Stimulated activated CD4-positive, alpha-beta T cell treated with anti-CD3 and anti-CD28 coated beads, Interleukin-12 subunit alpha, Interleukin-12 subunit beta, amount 100 ng/mL, for 4 hours (primary cell): ENCODE data around the gene HLF.

Source experiments
- DNase-seq: peaks from one replicate; pipeline ENCODE4 v3.0.0-alpha.2; 2020

HLF gene

DNA sequence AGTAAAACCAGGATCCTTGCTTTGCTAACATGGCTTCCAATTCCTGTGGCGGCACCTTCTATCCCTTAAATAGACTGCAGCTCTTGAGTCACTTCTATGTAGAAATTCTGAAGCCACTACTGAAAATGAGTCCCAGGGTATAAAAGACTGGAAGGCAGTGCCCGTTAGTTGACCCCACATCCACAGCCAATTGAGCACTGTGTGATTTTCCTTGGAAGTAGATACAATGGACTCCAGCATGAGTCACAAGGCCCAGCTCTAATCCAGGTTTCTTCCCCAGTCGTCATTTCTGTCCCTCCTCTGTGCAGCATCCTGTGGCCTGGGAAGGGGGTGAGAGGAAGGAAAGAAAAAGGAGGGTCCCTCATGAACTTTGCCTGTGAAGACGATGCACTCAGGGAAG lies 69.5 kb downstream of the HLF start:
- no peak for DNase-seq

DNA sequence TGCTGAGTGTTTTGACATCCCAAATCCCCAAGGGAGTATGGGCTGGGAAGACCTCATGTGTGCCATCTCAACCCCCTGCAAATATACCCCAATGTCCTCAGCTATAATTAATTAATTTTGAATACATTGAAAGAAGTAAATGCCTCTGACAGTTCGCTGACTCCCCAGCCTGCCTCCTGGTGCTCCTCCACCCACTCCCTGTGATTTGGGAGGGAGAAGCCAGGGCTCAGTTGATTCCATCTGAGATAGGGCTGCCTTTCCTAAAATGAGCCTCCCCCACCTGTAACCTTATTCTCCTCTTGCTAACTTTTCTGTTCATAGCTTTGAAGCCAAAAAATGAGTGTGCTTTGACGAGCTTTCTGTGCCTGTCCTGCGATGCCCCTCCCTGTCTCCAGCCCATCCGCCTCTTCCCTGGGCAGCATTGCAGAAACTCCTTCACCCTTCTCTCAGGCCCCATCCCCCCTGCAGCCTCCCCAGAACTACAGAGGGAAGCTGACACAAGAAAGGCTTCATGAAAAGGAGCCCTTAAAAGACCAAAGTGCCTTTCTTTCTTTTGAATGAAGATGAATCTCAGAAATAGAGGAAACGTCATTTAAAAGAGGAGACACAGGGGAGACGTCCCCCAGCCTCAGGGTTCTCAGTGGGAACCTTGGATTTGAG lies 70.3 kb downstream of the HLF start:
- DNase-seq = no peak

DNA sequence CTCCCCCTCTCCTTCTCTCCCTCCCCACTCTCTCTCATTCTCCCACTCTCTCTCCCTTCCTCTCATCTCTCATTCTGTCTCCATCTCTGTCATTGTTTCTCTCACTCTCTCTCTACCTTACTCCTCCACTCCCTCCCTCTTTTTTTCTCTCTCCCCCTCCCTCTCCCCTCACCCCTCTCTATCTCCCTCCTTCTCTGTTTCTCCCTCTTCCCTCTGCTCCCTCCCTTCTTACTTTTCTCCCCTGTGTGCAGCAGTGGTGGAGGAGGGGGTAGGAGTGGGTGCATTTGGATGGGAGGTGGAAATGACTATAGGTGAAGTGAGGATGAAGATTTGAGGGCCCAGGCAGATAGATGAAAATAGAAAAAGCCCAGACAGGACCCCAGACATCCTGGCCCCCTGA lies 70.9 kb downstream of the HLF start:
- no peak for DNase-seq

DNA sequence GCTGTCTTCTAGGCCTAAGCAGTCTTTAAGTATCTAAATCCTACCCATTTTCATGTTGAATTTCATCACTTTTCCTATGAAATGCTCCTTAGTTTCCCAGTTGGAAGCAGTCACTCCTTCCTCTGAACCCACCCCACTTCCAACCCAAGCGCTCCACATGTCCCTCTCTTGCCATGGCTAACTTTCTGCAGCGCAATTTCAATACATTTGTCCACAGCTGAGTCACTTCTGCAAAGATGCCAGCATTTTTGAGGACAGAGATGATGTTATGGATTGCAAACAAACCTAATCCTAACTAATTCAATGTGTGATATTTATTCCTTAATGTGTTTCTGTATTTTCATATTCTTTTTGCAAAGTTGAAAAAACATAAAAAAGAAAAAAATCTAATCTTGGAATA lies 71.7 kb downstream of the HLF start:
- DNase-seq = no peak

DNA sequence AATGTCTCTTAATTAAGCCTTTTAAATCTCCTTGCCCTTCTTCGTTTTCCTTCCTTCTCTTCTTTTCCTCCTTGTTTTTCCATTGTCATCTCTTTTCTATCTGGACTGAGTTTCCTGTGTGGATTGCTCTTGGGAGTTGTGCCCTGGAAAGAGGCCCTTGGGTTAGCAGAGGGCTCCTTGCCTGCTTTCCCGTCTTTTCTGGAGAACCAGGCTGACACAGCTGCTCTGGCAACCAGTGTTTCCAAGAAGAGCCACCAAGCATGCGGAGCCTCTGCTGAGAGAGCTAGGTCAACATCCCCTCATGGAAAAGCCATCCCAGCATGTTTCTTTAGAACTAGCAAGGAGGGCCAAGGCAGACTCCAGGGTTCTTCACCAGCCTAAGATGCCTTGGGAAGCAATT lies 75.4 kb downstream of the HLF start:
- DNase-seq = no peak

DNA sequence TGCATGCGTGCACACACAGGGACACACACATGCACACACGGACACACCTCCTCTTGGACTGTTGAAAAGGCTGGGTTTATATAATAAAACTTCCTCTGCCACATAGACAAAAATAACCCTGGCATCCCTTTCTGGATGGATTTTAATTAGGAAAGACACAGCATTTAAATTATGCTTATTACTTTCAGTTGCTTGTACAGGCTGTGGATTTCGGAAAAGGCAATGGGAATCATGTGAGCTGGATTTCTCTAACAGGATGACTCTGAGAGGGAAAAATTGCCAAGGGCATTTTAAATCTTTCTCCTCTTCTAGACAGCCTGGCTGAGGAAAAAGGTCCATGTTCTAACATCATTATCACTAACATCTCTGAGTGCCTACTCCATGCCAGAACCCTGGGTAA lies 75.9 kb downstream of the HLF start:
- no peak for DNase-seq

DNA sequence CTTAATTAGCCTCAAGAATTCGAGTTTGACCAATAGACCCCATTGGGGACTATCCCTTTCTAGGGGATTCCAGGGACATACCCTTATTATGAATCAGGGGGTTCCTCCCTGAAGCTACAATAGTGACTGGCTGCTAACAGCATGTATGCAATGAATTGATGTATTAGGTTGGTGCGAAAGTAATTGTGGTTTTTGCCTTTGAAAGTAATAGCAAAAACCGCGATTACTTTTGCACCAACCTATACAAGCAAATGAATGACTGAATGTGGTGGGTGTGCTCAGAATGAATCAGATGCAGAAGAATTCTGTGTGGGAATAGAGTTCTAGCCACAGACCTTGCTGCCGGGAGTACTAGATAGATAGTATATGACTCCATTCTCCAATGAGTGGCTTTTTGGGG lies 76.7 kb downstream of the HLF start:
- DNase-seq = no peak

DNA sequence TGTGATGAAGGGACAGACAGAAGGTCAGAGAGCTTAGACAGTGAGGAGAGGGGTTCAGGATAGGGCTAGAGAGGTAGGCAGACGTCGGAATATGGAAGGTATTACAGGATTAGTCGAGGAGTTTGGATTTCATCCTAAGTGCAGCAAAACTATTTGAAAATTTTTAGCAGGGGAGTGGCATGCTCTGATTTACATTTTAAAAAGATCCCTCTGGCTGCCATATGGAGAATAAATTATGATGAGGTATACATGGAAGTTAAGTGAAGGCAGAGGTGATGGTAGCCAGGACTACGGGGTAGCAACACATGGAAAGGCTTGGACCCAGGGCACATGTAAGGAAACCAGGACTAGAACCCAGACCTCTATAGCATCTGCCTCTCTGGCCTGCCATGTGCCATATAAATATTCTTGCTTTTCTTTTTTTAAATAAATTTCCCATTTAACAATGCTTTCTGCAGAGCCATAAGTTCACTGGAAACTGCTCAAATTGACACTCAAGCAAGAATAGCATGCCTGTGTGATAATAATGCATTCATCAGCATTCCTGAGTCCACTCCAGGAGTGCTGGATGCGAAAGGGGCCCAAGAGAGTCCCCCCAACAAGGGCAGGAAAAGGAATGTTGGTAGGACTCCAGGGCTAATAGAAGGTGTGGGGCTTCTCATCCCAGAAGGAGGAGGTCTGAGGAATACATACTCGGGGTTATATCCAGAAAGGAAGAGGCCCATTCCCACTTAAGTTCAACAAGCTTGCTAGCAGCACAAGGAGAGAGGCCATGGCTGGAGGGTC lies 78.2 kb downstream of the HLF start:
- no peak for DNase-seq

DNA sequence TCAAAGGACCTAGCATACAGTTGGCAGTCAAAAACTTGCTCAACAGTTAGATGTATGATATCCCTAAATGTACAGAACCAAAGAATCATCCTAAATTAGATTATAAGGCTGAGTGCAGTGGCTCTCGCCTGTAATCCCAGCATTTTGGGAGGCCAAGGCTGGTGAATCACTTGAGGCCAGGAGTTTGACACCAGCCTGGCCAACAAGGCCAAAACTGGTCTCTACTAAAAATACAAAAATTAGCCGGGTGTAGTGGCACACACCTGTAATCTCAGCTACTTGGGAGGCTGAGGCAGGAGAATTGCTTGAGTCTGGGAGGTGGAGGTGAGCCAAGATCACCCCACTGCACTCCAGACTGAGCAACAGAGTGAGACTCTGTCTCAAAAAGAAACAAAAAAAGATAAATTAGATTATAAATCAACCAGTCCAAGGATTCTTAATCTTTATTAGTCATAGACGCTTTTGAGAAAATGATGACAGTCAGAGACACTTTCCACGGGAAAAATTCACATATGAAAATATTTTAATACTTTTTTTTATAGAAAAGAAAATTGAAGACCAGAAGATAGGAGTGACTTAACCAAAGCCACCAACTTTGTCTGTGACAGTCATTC lies 79.2 kb downstream of the HLF start:
- no peak for DNase-seq

DNA sequence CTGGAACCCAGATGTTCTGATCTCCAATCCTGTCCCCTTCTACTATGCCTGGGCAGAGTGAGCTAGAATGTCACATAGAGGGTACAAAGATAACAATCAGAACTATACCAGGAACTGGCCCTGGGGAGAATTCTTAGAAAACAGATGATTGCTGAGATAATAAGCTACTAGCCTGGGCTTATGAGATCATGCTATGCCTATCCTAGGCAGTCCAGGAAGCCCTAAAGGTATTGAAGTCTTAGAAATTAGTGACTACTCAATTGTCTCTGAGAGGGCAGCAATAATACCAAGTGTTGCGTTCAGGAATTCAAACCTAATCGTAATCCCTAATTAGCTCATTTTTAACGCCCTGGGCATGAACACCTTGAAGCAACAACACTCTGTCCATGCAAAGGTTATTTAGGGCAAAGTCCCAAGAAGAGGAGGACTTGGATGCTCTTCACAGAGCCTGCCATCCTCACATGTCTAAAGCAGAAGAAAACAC lies 79.8 kb downstream of the HLF start:
- no peak for DNase-seq

DNA sequence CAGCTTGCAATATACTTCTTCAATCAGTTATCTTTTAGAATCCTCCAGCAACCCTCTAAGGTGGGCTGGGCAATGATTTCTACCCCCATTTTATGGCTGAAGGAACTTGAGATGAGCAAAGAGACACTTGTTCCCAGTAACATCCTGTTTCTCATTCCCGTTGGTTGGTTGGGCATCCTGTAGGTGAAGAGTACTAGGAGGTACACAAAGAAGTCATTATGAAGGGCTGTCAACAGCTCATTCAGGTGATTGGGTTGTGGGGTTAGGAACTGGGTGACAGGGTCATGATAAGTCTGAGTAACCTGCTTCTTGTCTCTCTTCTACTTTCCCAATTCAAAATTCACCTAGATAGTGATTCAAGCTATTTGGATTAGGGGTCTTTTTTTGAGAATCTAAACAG lies 80.4 kb downstream of the HLF start:
- DNase-seq = no peak

DNA sequence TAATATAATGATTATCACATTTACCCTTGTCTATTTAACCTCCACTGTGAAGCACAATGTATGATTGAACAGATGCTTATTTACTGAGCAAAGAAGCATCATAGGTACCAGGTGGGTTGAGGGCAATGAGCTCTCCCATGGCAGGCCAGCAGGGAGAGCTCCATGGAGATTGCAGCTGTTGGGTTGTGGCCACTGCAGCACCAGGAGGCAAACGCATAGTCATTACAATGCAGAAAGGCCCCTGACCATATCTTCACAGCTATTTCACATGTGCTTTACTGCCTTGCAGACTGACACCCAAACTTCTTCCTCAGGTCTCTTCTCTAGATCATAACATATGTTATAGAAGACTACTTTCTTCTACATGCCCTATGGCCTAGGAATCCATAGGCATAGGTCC lies 81.9 kb downstream of the HLF start:
- DNase-seq = no peak

DNA sequence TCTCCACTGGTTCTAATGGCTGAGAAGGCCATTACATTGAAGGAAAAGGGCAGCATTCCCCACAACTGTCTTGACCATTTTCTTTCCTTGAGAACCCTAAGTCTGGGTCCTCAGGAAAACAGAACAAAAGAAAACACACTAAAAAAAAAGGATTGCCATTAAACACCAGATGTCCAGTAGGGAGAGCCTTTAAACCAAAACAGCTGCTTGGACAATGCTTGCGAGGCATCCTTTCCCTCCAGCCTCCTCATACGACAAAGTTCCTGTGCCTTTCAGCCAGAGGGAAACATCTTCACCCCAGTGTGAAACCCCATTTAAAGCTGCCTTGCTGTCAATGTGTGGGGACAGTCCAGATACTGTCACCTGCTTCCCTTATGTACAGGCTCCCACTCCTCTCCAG lies 82.6 kb downstream of the HLF start:
- DNase-seq = no peak

DNA sequence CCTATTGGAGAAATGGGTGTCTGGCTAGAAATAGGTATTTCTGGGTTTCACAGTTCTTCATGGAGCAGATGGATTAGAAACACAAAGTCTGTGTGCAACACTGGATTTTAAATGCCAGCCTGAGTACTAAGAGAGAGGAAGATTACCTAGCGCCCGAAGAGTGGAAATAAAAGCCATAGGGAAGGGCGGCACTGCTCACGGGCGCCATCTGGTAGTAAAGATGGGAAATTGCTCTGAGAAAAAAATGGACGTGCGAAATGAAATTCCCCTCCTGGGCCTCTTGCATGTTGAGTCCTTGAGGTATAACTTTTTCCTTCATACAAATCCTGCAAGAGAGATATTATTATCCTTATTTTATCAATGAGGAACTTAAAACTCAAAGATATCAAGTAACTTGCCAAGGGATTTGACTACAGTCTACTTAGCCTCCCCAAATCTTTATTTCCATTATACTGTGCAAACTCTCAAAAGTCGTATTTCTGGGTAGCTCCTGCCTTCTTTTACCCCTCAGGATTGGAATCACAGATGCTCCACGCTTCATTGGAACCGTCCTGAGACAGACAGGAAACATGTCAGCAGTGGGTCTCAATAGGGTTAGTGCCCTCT lies 84.1 kb downstream of the HLF start:
- DNase-seq = peak; percentile 17

DNA sequence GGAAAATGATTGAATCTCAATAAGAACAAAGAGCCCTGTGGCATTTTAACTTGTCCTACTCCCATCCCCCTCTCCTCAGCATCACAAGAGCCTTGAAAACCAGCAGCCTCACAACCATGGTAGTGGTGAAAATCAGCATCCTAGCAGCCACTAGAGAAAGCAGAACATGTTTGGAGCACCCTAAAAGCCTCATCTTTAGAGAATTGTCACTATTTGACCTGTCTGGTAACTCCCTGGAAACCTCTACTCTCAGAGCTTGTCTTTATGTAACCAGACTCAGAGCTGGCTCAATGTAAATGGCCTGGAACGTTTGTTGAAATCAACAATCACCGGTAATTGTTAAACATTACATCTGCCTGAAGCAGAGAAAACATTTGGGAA lies 86.1 kb downstream of the HLF start:
- no peak for DNase-seq

DNA sequence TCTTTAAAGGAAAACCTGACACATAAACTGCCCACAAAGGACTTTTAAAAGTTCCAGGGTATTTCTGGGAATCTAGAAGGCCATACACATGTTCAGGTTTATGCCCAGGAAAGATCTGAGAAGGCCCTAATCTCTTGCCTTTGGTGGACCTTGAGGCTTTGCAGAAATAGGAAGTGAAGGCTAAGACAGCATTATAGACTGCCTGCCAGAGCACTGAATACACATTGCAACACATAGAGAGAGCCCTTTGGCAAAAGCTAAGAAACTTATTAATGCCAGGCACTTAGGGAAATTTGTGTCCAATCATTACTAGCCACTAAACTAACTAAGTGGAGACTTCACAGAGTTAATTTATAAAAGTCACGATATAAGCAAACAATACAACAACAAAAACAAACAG lies 86.5 kb downstream of the HLF start:
- DNase-seq = no peak

DNA sequence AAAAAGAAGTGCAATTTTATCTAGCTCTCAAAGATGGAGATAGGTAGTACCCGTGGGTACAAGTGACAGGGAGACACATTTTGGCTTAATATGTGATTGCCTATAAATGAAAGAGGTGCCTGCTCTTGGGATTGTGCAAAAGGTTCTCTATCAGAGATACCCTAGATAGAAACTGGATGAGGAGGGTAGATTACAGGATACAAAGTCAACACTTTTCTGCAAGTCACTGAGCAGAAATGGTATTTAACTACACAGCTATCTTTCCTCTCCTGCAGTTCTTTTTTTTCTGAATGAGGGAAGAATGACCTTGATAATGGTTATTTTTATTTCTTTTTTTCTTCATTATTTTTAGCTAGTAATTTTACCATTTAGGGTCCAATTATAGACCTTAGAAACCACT lies 89.2 kb downstream of the HLF start:
- DNase-seq = no peak

DNA sequence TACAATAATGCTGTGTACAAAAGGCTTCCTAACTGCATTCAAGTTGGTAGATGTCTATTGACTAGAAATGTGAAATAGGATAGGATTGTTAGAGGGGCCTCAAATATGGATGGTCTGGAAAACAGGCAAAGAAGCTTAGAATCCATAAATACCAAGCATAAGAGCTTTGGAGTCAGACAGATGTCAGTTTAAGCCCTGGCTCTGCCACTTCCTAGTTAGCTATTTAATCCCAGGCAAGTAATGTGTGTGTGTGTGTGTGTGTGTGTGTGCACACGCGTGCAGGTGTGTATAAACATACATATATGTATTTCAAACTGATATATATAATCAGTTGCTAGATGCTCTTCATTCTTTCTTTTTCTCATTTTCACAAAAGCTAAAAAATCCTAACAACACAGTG lies 90.2 kb downstream of the HLF start:
- DNase-seq = no peak

DNA sequence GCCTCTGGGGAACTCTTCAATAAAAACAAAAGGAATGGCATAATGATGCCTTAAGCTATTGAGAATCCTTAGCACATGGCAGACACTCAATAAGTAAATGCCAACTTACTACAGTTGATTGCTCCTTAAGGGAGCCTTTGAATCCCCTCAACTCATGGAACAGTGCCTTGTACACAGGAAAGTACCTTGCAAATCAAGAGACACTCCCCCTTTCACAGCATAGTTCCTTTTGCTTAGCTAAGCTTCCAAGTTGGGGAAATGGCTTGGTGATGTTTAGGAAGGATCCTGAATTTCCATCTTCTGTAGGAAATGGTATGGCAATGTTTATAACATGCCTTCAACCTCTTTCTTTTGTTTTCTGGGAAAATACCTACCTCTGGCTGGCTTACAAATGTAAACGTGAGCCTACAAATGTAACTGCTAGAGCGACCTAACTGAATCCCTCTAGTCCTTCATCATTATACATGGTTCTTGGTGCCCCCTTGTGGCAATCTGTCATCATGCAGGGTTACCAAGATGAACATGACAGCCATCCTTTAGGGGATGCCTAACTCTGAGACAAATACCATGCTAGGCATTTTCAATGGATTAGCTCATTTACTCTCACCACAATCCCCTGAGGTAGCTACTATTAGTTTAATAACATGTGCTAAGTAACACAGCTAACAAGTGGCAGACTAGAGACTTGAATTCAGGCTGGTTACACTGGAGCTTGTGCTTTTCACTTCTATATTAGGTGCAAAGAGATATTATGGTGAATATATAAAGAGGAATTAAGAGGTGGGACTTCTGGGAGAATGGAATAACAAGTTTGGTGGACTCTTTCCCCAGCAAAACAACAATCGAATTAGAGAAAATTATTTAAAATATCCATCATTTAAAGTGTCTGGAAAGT lies 91.9 kb downstream of the HLF start:
- peak; percentile 58 for DNase-seq

DNA sequence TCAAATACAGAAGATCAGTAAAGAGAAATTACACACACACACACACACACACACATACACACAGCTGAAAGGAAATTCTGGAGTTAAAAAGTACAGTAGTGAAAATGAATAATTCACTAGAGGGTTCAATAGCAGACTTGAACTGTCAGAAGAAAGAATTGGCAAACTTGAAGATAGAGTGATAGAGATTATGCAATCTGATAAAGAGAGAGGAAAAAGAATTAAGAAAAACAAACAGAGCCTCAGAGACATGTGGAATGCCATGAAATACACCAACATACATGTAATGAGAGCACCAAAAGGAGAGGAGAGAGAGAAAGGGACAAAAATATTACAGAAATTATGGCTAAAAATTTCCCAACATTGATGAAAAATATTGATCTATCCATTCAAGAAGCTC lies 96.2 kb downstream of the HLF start:
- DNase-seq = no peak

DNA sequence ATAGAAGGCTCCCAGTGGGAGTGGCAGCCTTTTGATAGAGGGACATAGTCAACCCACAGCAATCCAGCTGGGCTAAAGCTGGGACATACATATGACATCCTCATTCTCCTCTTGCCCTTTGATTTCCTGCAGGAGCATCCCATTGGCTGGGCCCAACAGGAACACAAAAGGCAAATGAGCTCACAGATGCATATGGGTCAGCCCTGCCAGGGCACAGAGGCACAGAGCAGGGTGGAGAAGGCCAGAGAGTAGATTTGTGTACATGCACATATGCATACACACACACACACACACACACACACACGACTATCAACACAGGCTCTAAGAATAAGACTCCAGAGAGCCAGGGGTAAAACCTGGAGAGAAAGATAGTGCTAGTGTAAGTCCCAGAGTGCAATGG lies 98.3 kb downstream of the HLF start:
- no peak for DNase-seq

DNA sequence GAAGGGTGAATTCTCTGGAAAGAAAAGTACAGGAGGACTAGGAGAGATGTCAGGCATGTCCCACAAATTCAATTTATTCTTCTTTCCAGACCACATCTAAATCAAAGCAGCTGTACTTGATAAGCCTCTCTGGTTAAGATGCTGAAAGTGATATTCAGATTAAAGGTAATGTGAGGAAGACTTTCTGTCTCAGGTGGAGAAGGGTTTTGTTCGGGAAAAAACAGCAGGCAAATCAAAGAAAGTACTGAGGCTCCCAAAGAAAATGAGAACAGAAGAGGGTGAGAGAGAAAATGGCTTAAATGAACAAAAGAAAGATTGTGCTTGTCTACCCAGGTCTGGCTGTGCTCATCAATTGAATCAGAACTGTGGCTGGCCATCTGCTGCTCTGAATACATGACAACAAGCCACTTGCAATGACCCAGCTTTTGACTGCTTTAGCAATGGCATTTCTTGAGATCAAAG lies 101.3 kb downstream of the HLF start:
- no peak for DNase-seq

DNA sequence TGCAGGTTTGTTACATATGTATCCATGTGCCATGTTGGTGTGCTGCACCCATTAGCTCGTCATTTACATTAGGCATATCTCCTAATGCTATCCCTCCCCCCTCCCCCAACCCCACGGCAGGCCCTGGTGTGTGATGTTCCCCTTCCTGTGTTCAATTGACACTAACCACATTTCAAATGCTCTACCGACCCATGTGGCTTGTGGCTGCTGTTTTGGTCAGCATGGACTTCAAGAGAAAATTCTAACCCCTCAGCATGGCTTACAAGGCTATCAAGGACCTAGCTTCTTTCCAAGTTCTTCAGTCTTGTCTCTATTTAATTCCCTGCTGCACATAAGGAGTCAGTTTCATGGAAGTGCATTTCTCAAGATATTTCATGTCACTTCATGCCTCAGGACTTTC lies 103.9 kb downstream of the HLF start:
- no peak for DNase-seq
